Cardiac muscle cell (in vitro differentiated cells and primary cell): ENCODE measurements around the gene NUDT13. TPM values are rescaled to one million over a fixed set of nuclear protein-coding genes. Genes with fewer than 3 reads are reported as not detected.
A peak's percentile ranks its signal among the peaks of the same experiment; 100 is the strongest.

Source experiments
- DNase-seq, 2 donors: peaks; one replicate each; pipeline versions ENCODE4 v3.0.0 to v3.0.0-alpha.2; 2010 to 2017; ENCODE audit warnings: low read depth in 1 of 2, low spot score in 1 of 2
- H3K27ac ChIP-seq: fragments of 200-600 bp; sonication (generic); 2 replicates; pipeline ENCODE4 v1.5.1; 2016
- H3K27me3 ChIP-seq: fragments of 200-600 bp; sonication (generic); 2 replicates; pipeline ENCODE4 v1.6.0; 2016; ENCODE audit warnings: control low read depth
- H3K36me3 ChIP-seq: fragments of 200-600 bp; sonication (generic); 2 replicates; pipeline ENCODE4 v1.5.1; 2016; ENCODE audit warnings: control low read depth
- H3K4me1 ChIP-seq: fragments of 200-600 bp; sonication (generic); 2 replicates; pipeline ENCODE4 v1.8.1; 2017; ENCODE audit warnings: low read depth, mild to moderate bottlenecking, mixed run types
- H3K4me3 ChIP-seq: fragments of 200-600 bp; sonication (generic); 2 replicates; pipeline ENCODE4 v1.5.1; 2016; ENCODE audit warnings: mild to moderate bottlenecking
- H3K9me3 ChIP-seq: fragments of 200-600 bp; sonication (generic); 2 replicates; pipeline ENCODE4 v1.5.1; 2017; ENCODE audit warnings: low read depth, mild to moderate bottlenecking, control low read depth
- polyA plus RNA-seq: library from polyadenylated mRNA; unstranded; fragments of >200 nt; fragmentation: Nextera tagmentation; extraction: Ambion mirVana; gene quantifications from 2 replicates; pipeline ENCODE4 v1.2.1, GENCODE V29; 2016
- total RNA-seq: library from RNA; depleted of rRNA; stranded (reverse); fragments of >200 nt; gene quantifications from 2 replicates; pipeline ENCODE4 v1.2.3, GENCODE V29; 2016
- TF ChIP-seq, protein P1 (sequence below): IDR thresholded peaks from 2 replicates; pipeline ENCODE4 v1.5.1; 2012; ENCODE audit warnings: low read depth, mild to moderate bottlenecking, low read length

Gene NUDT13
- total RNA-seq = 1.5 and 2.1 TPM in 2 replicates
- polyA plus RNA-seq = 1.7 and 3.1 TPM in 2 replicates

- DNase-seq = peak; percentile 79 to 87
- no peaks in the 10 kb centered on the region for H3K36me3 ChIP-seq
- no peaks in the 10 kb centered on the region for H3K27me3 ChIP-seq
- H3K4me3 ChIP-seq = peak within 1 kb of the TSS; percentile 53
- H3K27ac ChIP-seq = peak within 1 kb of the TSS; percentile 88
- H3K9me3 ChIP-seq = no peaks in the 10 kb centered on the region
- TF ChIP-seq, protein P1, sequence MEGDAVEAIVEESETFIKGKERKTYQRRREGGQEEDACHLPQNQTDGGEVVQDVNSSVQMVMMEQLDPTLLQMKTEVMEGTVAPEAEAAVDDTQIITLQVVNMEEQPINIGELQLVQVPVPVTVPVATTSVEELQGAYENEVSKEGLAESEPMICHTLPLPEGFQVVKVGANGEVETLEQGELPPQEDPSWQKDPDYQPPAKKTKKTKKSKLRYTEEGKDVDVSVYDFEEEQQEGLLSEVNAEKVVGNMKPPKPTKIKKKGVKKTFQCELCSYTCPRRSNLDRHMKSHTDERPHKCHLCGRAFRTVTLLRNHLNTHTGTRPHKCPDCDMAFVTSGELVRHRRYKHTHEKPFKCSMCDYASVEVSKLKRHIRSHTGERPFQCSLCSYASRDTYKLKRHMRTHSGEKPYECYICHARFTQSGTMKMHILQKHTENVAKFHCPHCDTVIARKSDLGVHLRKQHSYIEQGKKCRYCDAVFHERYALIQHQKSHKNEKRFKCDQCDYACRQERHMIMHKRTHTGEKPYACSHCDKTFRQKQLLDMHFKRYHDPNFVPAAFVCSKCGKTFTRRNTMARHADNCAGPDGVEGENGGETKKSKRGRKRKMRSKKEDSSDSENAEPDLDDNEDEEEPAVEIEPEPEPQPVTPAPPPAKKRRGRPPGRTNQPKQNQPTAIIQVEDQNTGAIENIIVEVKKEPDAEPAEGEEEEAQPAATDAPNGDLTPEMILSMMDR = no peak
- no peaks in the 10 kb centered on the region for H3K4me1 ChIP-seq
Measured at GRCh38 chr10:73110345-73110849, at the start of gene NUDT13. Gene NUDT13 (plus strand): TSS chr10:73110455. CDS start chr10:73114366, 3,911 bp downstream.

DNA sequence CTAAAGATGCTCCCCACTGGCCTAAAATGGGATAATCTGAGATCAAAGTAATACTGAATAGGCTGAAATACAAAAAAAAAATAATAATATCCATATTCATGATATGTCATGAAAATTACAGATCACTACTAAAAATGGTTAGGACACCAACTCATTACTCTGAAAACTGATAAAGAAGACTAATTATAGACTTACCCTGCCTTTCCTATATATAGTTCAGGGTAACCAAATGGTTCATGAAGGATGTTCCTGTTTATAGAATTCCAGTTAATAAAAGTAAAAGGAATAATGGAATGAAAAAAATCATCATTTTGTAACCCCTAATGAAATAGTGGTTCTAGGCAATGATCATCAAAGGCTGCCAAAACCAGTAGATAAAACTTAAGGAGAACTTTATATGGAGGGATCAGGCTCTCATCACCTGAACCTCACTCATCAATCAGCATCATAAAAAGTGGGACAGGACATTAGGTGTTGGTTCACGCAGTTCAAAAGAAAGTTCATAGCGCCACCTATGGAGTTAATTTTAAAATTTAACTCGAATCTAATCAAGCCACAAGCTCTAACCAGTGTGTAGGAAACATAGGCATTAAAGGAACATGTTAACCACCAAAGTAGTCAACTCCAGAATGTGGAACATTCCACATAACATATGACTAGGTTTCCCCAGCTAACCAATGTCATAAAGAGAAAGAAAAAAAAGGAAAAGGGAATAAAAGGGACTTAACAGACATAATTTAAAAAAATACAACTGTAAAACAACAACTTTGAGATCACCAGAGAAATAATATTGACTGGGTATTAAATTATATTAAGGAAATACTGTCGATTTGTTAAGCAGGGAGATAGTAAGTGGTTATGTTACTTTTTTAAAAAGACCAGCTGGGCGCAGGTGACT lies 49.3 kb upstream of the NUDT13 start:
- DNase-seq = peak; percentile 43 to 44
- Histone ChIP-seq H3K27ac (peak overlapping the region; percentile 80), H3K36me3 (peaks cover 48% of the 10 kb centered on the region), H3K4me3 (no peak overlapping the region), H3K27me3 (no peaks in the 10 kb centered on the region), H3K9me3 (no peaks in the 10 kb centered on the region), H3K4me1 (peaks cover 16% of the 10 kb centered on the region)
- TF ChIP-seq, protein P1 = peak; percentile 46

GRCh38 chr10:73061743-73062142 lies 48.5 kb upstream of the NUDT13 start:
- H3K4me3 ChIP-seq = no peak overlapping the region
- no peaks in the 10 kb centered on the region for H3K27me3 ChIP-seq
- TF ChIP-seq, protein P1 = no peak
- no peaks in the 10 kb centered on the region for H3K9me3 ChIP-seq
- H3K4me1 ChIP-seq = peaks cover 15% of the 10 kb centered on the region
- H3K27ac ChIP-seq = peak overlapping the region; percentile 80
- DNase-seq = no peak
- peaks cover 50% of the 10 kb centered on the region for H3K36me3 ChIP-seq

GRCh38 chr10:73065441-73065840 lies 44.8 kb upstream of the NUDT13 start:
- Histone ChIP-seq H3K27ac (no peak overlapping the region), H3K4me3 (no peak overlapping the region), H3K27me3 (no peaks in the 10 kb centered on the region), H3K36me3 (peaks cover 74% of the 10 kb centered on the region), H3K4me1 (peaks cover 13% of the 10 kb centered on the region), H3K9me3 (no peaks in the 10 kb centered on the region)
- TF ChIP-seq, protein P1 = no peak
- no peak for DNase-seq

DNA sequence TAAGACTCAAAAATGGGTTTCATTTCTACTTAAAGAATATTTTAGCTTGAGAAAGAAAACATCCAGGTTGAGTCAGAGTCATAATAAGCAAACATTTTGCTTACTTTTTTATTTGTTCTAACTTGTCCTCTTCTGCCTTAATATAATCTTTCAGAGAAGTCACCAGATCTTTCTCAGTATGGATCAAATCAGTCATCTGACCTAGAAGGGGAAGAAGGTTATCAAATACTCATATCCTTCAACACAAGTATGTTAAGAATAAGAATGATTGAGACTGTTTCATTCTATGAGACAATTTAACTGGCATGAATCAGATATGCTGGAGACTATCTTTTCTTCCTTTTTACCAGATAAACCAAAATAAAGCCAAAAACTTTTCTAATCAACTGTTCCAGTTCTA lies 36.6 kb upstream of the NUDT13 start:
- DNase-seq = no peak
- peak overlapping the region; percentile 2 for H3K27ac ChIP-seq
- H3K36me3 ChIP-seq = peaks cover 53% of the 10 kb centered on the region
- no peak overlapping the region for H3K4me3 ChIP-seq
- TF ChIP-seq, protein P1 = no peak
- H3K27me3 ChIP-seq = no peaks in the 10 kb centered on the region
- no peaks in the 10 kb centered on the region for H3K9me3 ChIP-seq
- H3K4me1 ChIP-seq = peaks cover 12% of the 10 kb centered on the region
